ENCODE measurements around the gene NR1H3.

Gene NR1H3

GRCh38 chr11:47233989-47234668 is 23.7 kb upstream of the NR1H3 start:
- Histone ChIP-seq H3K14ac (ENCODE audit: low read length) (peak overlapping the region; percentile 44), H2AK5ac (ENCODE audit: low read length) (no peak overlapping the region), H3K36me3 (ENCODE audit: control insufficient read depth in 1 of 2, insufficient read depth in 2 of 2, low read length in 2 of 2) (peaks cover 8 to 15% of the 10 kb centered on the region in 2 experiments), H3K4ac (ENCODE audit: low read depth, low read length) (no peak overlapping the region), H4K12ac (ENCODE audit: low read depth, low read length) (no peak overlapping the region), H2BK12ac (ENCODE audit: low read length) (peak overlapping the region; percentile 8), H3K9me3 (ENCODE audit: insufficient read depth, low read depth, low read length) (no peaks in the 10 kb centered on the region), H2AFZ (ENCODE audit: insufficient read depth, low read length, poor library complexity) (no peak overlapping the region), H3K18ac (ENCODE audit: low read length) (no peak overlapping the region), H3K27me3 (ENCODE audit: insufficient read depth, low read length) (no peaks in the 10 kb centered on the region), H3K9ac (ENCODE audit: low read length) (no peak overlapping the region), H3K4me2 (ENCODE audit: low read length) (no peak overlapping the region), H3K79me1 (ENCODE audit: low read length) (peaks cover 4% of the 10 kb centered on the region), H3K23ac (ENCODE audit: low read length) (no peak overlapping the region), H3K79me2 (ENCODE audit: control insufficient read depth, insufficient read depth, low read length, poor library complexity) (no peaks in the 10 kb centered on the region), H3K4me1 (ENCODE audit: control insufficient read depth in 1 of 2, insufficient read depth in 2 of 2, low read length in 2 of 2) (peaks cover 15 to 16% of the 10 kb centered on the region in 2 experiments), H4K91ac (ENCODE audit: low read depth, low read length) (no peak overlapping the region), H2BK120ac (ENCODE audit: insufficient read depth, low read length, poor library complexity) (no peak overlapping the region), H4K8ac (ENCODE audit: low read depth, low read length) (peak overlapping the region; percentile 22), H3K27ac (ENCODE audit: low read depth, low read length) (peak overlapping the region; percentile 13), H3K4me3 (ENCODE audit: low read depth, low read length) (no peak overlapping the region), H2BK5ac (ENCODE audit: low read depth, low read length, poor library complexity) (peak overlapping the region; percentile 18)
- WGBS (ENCODE audit: extremely low coverage, insufficient coverage, insufficient read length): no CpG with 5 or more reads among the region's 11 CpGs
- DNase-seq: peak; percentile 62 to 81

DNA sequence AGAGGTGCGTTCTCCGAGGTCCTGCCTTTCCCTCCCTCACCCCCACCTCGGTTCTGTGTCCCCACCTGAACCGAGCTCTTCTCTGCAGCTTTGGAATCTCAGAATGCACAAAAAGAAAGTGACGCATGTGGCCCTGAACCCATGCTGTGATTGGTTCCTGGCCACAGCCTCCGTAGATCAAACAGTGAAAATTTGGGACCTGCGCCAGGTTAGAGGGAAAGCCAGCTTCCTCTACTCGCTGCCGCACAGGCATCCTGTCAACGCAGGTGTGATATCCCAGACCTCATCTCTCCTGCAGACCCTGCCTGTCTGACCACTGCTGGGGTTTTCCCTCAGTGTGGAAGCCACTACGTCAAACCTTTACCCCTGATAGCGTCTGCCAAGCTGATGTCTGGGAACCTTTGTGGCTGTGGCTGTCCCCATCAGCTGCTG is 23.1 kb upstream of the NR1H3 start:
- peak overlapping the region; percentile 18 for H2BK5ac ChIP-seq (ENCODE audit: low read depth, low read length, poor library complexity)
- no peaks in the 10 kb centered on the region for H3K9me3 ChIP-seq (ENCODE audit: insufficient read depth, low read depth, low read length)
- H2BK120ac ChIP-seq (ENCODE audit: insufficient read depth, low read length, poor library complexity): no peak overlapping the region
- peak overlapping the region; percentile 8 for H2BK12ac ChIP-seq (ENCODE audit: low read length)
- DNase-seq: no peak
- no peak overlapping the region for H2AFZ ChIP-seq (ENCODE audit: insufficient read depth, low read length, poor library complexity)
- H3K4me1 ChIP-seq (ENCODE audit: control insufficient read depth in 1 of 2, insufficient read depth in 2 of 2, low read length in 2 of 2): peaks cover 15 to 16% of the 10 kb centered on the region in 2 experiments
- peak overlapping the region; percentile 13 for H3K27ac ChIP-seq (ENCODE audit: low read depth, low read length)
- H3K79me1 ChIP-seq (ENCODE audit: low read length): peaks cover 4% of the 10 kb centered on the region
- H4K8ac ChIP-seq (ENCODE audit: low read depth, low read length): peak overlapping the region; percentile 22
- no peaks in the 10 kb centered on the region for H3K27me3 ChIP-seq (ENCODE audit: insufficient read depth, low read length)
- no peaks in the 10 kb centered on the region for H3K79me2 ChIP-seq (ENCODE audit: control insufficient read depth, insufficient read depth, low read length, poor library complexity)
- no peak overlapping the region for H3K14ac ChIP-seq (ENCODE audit: low read length)
- H4K91ac ChIP-seq (ENCODE audit: low read depth, low read length): no peak overlapping the region
- H3K4me3 ChIP-seq (ENCODE audit: low read depth, low read length): no peak overlapping the region
- peaks cover 13 to 20% of the 10 kb centered on the region in 2 experiments for H3K36me3 ChIP-seq (ENCODE audit: control insufficient read depth in 1 of 2, insufficient read depth in 2 of 2, low read length in 2 of 2)
- peak overlapping the region; percentile 8 for H3K4me2 ChIP-seq (ENCODE audit: low read length)
- H3K4ac ChIP-seq (ENCODE audit: low read depth, low read length): no peak overlapping the region
- H3K9ac ChIP-seq (ENCODE audit: low read length): no peak overlapping the region
- no peak overlapping the region for H3K18ac ChIP-seq (ENCODE audit: low read length)
- H4K12ac ChIP-seq (ENCODE audit: low read depth, low read length): no peak overlapping the region
- no peak overlapping the region for H2AK5ac ChIP-seq (ENCODE audit: low read length)
- no peak overlapping the region for H3K23ac ChIP-seq (ENCODE audit: low read length)
- no CpG with 5 or more reads among the region's 12 CpGs for WGBS (ENCODE audit: extremely low coverage, insufficient coverage, insufficient read length)

DNA sequence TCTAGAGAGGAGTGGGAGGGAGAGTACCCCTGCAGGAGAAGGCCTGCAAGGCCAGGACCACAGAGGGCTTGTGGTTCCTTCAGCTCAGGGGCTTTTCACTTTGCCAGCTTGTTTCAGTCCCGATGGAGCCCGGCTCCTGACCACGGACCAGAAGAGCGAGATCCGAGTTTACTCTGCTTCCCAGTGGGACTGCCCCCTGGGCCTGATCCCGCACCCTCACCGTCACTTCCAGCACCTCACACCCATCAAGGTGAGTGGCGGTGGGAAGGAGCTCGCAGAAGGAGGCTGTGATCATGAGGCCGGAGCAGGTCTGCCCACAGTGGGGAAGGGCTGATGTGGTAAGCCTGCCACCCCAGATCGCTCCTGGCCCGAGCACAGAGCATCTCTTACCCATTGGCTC is 22.6 kb upstream of the NR1H3 start:
- no peaks in the 10 kb centered on the region for H3K9me3 ChIP-seq (ENCODE audit: insufficient read depth, low read depth, low read length)
- no peak overlapping the region for H2AFZ ChIP-seq (ENCODE audit: insufficient read depth, low read length, poor library complexity)
- H3K23ac ChIP-seq (ENCODE audit: low read length): no peak overlapping the region
- peak overlapping the region; percentile 79 for H2AK5ac ChIP-seq (ENCODE audit: low read length)
- peak overlapping the region; percentile 74 for H4K12ac ChIP-seq (ENCODE audit: low read depth, low read length)
- H3K4me1 ChIP-seq (ENCODE audit: control insufficient read depth in 1 of 2, insufficient read depth in 2 of 2, low read length in 2 of 2): peaks cover 15 to 16% of the 10 kb centered on the region in 2 experiments
- H2BK12ac ChIP-seq (ENCODE audit: low read length): peak overlapping the region; percentile 95
- H4K8ac ChIP-seq (ENCODE audit: low read depth, low read length): peak overlapping the region; percentile 58
- H4K91ac ChIP-seq (ENCODE audit: low read depth, low read length): peak overlapping the region; percentile 45
- peak overlapping the region; percentile 18 for H3K4me3 ChIP-seq (ENCODE audit: low read depth, low read length)
- no peak overlapping the region for H3K9ac ChIP-seq (ENCODE audit: low read length)
- no peak for DNase-seq
- H3K79me1 ChIP-seq (ENCODE audit: low read length): peaks cover 4% of the 10 kb centered on the region
- peak overlapping the region; percentile 67 for H3K27ac ChIP-seq (ENCODE audit: low read depth, low read length)
- peak overlapping the region; percentile 88 for H3K18ac ChIP-seq (ENCODE audit: low read length)
- WGBS (ENCODE audit: extremely low coverage, insufficient coverage, insufficient read length): no CpG with 5 or more reads among the region's 12 CpGs
- H2BK5ac ChIP-seq (ENCODE audit: low read depth, low read length, poor library complexity): peak overlapping the region; percentile 69
- no peak overlapping the region for H3K4ac ChIP-seq (ENCODE audit: low read depth, low read length)
- peak overlapping the region; percentile 46 for H3K14ac ChIP-seq (ENCODE audit: low read length)
- no peak overlapping the region for H3K4me2 ChIP-seq (ENCODE audit: low read length)
- no peaks in the 10 kb centered on the region for H3K79me2 ChIP-seq (ENCODE audit: control insufficient read depth, insufficient read depth, low read length, poor library complexity)
- no peaks in the 10 kb centered on the region for H3K27me3 ChIP-seq (ENCODE audit: insufficient read depth, low read length)
- H3K36me3 ChIP-seq (ENCODE audit: control insufficient read depth in 1 of 2, insufficient read depth in 2 of 2, low read length in 2 of 2): peaks cover 18 to 25% of the 10 kb centered on the region in 2 experiments
- H2BK120ac ChIP-seq (ENCODE audit: insufficient read depth, low read length, poor library complexity): peak overlapping the region; percentile 41

DNA sequence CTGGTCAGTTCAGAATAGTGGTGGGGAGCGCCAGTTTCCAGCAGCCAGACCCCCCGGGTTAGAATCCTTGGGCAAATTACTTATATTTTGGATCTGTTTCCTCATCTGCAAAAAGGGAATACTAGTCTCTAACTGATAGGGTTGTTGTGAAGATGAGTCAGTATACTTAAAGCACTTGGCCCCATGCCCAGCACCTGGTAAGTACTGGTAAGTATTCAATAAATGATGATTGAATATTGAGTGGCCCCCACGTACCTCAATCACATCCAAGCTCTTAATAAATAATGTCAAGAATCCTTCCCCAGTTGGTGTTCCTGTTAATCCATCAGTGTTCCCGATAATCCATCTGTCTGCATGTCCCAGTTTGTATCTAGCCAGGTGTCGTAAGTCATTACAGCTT is 21.3 kb upstream of the NR1H3 start:
- no peak overlapping the region for H3K4me3 ChIP-seq (ENCODE audit: low read depth, low read length)
- H3K4me2 ChIP-seq (ENCODE audit: low read length): no peak overlapping the region
- no peak overlapping the region for H2BK12ac ChIP-seq (ENCODE audit: low read length)
- H3K9ac ChIP-seq (ENCODE audit: low read length): no peak overlapping the region
- no CpG with 5 or more reads among the region's 5 CpGs for WGBS (ENCODE audit: extremely low coverage, insufficient coverage, insufficient read length)
- no peak overlapping the region for H2AK5ac ChIP-seq (ENCODE audit: low read length)
- no peaks in the 10 kb centered on the region for H3K9me3 ChIP-seq (ENCODE audit: insufficient read depth, low read depth, low read length)
- no peaks in the 10 kb centered on the region for H3K79me2 ChIP-seq (ENCODE audit: control insufficient read depth, insufficient read depth, low read length, poor library complexity)
- H2BK5ac ChIP-seq (ENCODE audit: low read depth, low read length, poor library complexity): no peak overlapping the region
- H4K8ac ChIP-seq (ENCODE audit: low read depth, low read length): no peak overlapping the region
- no peak overlapping the region for H3K23ac ChIP-seq (ENCODE audit: low read length)
- no peak overlapping the region for H3K18ac ChIP-seq (ENCODE audit: low read length)
- H3K36me3 ChIP-seq (ENCODE audit: control insufficient read depth in 1 of 2, insufficient read depth in 2 of 2, low read length in 2 of 2): peaks cover 18 to 35% of the 10 kb centered on the region in 2 experiments
- H2BK120ac ChIP-seq (ENCODE audit: insufficient read depth, low read length, poor library complexity): no peak overlapping the region
- peaks cover 15 to 16% of the 10 kb centered on the region in 2 experiments for H3K4me1 ChIP-seq (ENCODE audit: control insufficient read depth in 1 of 2, insufficient read depth in 2 of 2, low read length in 2 of 2)
- peaks cover 4% of the 10 kb centered on the region for H3K79me1 ChIP-seq (ENCODE audit: low read length)
- H4K12ac ChIP-seq (ENCODE audit: low read depth, low read length): no peak overlapping the region
- no peak overlapping the region for H4K91ac ChIP-seq (ENCODE audit: low read depth, low read length)
- no peak overlapping the region for H3K4ac ChIP-seq (ENCODE audit: low read depth, low read length)
- H3K14ac ChIP-seq (ENCODE audit: low read length): no peak overlapping the region
- no peak overlapping the region for H3K27ac ChIP-seq (ENCODE audit: low read depth, low read length)
- H3K27me3 ChIP-seq (ENCODE audit: insufficient read depth, low read length): no peaks in the 10 kb centered on the region
- no peak for DNase-seq
- H2AFZ ChIP-seq (ENCODE audit: insufficient read depth, low read length, poor library complexity): no peak overlapping the region

Measured in trophoblast cell (in vitro differentiated cells and primary cell).